Measurements from ENCODE around the gene HTATSF1. TPM values are rescaled to one million over a fixed set of nuclear protein-coding genes. Genes with fewer than 3 reads are reported as not detected.

The HTATSF1 gene
- total and polyA plus RNA-seq, 4 experiments from 2014 or later: 31.6 to 82.1 (median 52.6) TPM

DNA sequence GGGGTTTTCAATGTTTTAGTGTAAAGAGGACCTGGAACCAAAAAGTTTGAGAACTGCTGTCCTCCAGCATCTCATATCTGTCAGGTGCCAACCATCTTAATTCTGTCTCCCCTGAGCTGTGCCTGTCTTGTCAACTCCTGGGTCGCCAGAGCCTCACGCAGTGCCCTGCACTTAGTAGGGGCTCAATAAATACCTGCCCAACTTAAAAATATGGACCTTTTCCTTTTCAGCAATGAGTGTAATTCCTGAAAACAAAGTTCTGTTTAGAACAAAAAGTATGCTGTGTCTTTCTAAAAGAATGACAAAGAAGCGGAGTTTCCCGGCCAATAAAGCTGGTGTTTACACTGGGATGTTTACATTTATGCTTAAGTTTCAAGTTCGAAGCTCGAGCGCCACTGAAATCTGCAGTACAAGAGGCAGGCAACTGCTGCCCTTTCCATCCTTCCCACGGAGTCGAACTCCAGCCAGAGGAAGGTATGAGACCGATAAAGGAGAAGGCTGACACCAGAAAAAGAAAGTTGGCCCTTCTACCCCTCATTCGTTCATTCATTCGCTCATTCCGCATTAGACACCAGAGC is 1.1 kb upstream of the HTATSF1 start:
- Mint-ChIP-seq H3K4me1 (peaks cover 6 to 31% (median 17%) of the 10 kb centered on the region in 4 donors), H3K9me3 (peaks cover 0 to 3% (median 0%) of the 10 kb centered on the region in 8 donors), H3K27ac (peak overlapping the region; percentile 93 to 99 (median 98)), H3K27me3 (peaks cover 0 to 4% of the 10 kb centered on the region in 2 donors), H3K4me3 (peak overlapping the region; percentile 88 to 95 (median 90)), H3K36me3 (peaks cover 5 to 16% of the 10 kb centered on the region in 2 donors)
- ChIA-PET POLR2A (ENCODE audit: partially characterized antibody) (interaction anchor here (0.9 to 1.9 kb wide), 8 partner anchors 27 to 384 kb away, joined by 3 to 9 read pairs (median 3); partner anchors contain the start of gene RBMX), CTCF (ENCODE audit: partially characterized antibody) (interaction anchor here (0.6 kb wide), 1 partner anchor 429 kb away, joined by 3 read pairs; no protein-coding TSS in a partner anchor)
- no peaks in the 10 kb centered on the region for H3K9me3 ChIP-seq (ENCODE audit: control insufficient read depth in 1 of 2, low read length in 2 of 2)
- DNase-seq: peak in 1 of 5 donors; percentile 1
- peak overlapping the region; percentile 73 for H3K27ac ChIP-seq (ENCODE audit: low read depth, low read length)
- intact Hi-C loops (cut with micrococcal nuclease): loop anchor here (2.0 to 10.0 kb wide), 7 partner anchors 199 to 975 kb away; partner anchors contain the start of genes FHL1, INTS6L, MAP7D3 and SLC9A6
- H3K36me3 ChIP-seq (ENCODE audit: insufficient read depth, low read length): peaks cover 9% of the 10 kb centered on the region
- H3K4me1 ChIP-seq (ENCODE audit: insufficient read depth, low read length): peaks cover 23% of the 10 kb centered on the region
- no peaks in the 10 kb centered on the region for H3K27me3 ChIP-seq (ENCODE audit: insufficient read depth, low read length)
- H3K4me3 ChIP-seq (ENCODE audit: low read length in 2 of 2): peak overlapping the region; percentile 80 to 83

DNA sequence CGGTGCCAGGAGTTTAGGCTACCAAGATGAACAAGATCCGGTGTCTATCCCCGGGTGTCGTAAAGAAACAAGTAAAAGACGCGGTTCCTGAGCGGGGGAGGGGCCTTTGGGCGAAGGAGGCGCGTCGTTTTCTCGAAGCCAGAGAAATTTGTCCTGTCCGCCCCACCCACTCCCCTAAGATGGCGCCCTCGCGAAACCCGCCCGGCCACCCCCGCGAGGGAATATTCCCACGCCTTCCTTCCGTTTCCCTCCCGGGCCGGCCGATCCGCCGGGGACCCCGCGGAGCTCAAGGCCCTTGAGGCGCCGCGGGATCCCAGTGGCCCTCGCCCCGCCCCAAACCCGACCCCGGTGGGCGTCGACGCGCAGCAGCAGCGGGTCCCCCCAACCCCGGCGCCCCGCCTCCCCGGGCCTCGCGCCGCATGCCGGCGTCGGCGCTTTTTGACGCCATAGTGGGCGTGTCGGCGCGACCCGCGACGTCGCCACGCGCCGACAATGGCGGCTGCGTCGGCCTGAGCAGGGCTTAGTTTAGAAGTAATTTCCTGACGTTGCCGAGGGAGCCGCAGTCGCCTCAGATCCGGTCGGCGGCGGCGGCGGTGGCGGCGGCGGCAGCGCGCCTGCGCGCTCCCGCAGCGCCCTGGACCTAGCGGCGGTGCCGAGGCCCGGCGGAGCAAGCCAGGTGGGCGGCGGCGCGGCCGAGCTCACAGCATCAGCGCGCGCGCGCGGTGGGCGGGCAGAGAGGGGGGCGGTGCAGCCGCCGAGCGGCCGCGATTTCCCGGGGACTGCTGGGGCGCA is 432 bp upstream of the HTATSF1 start:
- Mint-ChIP-seq H3K9me3 (peaks cover 0 to 3% (median 0%) of the 10 kb centered on the region in 8 donors), H3K4me3 (peak overlapping the region; percentile 88 to 95 (median 90)), H3K27ac (peak overlapping the region; percentile 93 to 99 (median 98)), H3K27me3 (peaks cover 0 to 2% of the 10 kb centered on the region in 2 donors), H3K4me1 (peaks cover 6 to 31% (median 17%) of the 10 kb centered on the region in 4 donors), H3K36me3 (peaks cover 9 to 16% of the 10 kb centered on the region in 2 donors)
- POLR2A ChIA-PET (ENCODE audit: partially characterized antibody): interaction anchor here (0.9 to 2.0 kb wide), 15 partner anchors 26 to 976 kb away, joined by 3 to 9 read pairs (median 3); partner anchors contain the start of gene RBMX
- Histone ChIP-seq H3K27me3 (ENCODE audit: insufficient read depth, low read length) (no peaks in the 10 kb centered on the region), H3K36me3 (ENCODE audit: insufficient read depth, low read length) (peaks cover 13% of the 10 kb centered on the region), H3K4me1 (ENCODE audit: insufficient read depth, low read length) (peaks cover 23% of the 10 kb centered on the region), H3K9me3 (ENCODE audit: control insufficient read depth in 1 of 2, low read length in 2 of 2) (no peaks in the 10 kb centered on the region), H3K27ac (ENCODE audit: low read depth, low read length) (peak overlapping the region; percentile 73), H3K4me3 (ENCODE audit: low read length in 2 of 2) (peak overlapping the region; percentile 83)
- peak; percentile 88 to 94 (median 91) for DNase-seq
- intact Hi-C loops (cut with micrococcal nuclease): loop anchor here (1.0 to 10.0 kb wide), 8 partner anchors 80 to 976 kb away; partner anchors contain the start of genes FHL1, INTS6L, MAP7D3 and SLC9A6
- CTCF ChIA-PET (ENCODE audit: partially characterized antibody): no interaction called here

DNA sequence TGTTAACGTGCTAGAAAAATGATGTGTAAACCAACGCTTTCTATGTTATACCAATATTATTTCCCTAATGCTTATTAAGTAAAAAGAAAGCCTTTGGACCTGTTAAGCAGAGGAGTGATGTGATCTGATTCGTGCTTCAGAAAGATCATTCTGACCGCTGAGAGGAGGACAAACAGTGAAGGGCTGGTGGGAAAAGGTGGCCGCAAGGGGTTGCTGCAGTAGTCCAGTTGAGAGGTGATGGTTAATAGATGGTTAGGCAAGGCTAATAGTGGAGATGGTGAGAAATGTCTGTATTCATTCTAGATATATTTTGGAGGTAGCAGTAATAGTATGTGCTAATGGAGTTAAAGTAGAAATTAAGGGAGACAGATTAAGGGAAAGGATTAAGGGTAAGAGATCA is 21.7 kb downstream of the HTATSF1 start:
- H3K4me1 ChIP-seq (ENCODE audit: insufficient read depth, low read length): no peaks in the 10 kb centered on the region
- CTCF ChIA-PET (ENCODE audit: partially characterized antibody): no interaction called here
- no peak overlapping the region for H3K27ac Mint-ChIP-seq
- no peak overlapping the region for H3K27ac ChIP-seq (ENCODE audit: low read depth, low read length)
- no peaks in the 10 kb centered on the region for H3K36me3 ChIP-seq (ENCODE audit: insufficient read depth, low read length)
- H3K9me3 Mint-ChIP-seq: peaks cover 0 to 1% (median 0%) of the 10 kb centered on the region in 8 donors
- no peaks in the 10 kb centered on the region for H3K27me3 ChIP-seq (ENCODE audit: insufficient read depth, low read length)
- peaks cover 0 to 10% (median 7%) of the 10 kb centered on the region in 4 donors for H3K4me1 Mint-ChIP-seq
- H3K4me3 Mint-ChIP-seq: no peak overlapping the region
- no peaks in the 10 kb centered on the region for H3K27me3 Mint-ChIP-seq
- DNase-seq: no peak
- no peaks in the 10 kb centered on the region for H3K36me3 Mint-ChIP-seq
- intact Hi-C loops (cut with micrococcal nuclease): no loop called here
- no peak overlapping the region for H3K4me3 ChIP-seq (ENCODE audit: low read length in 2 of 2)
- no peaks in the 10 kb centered on the region for H3K9me3 ChIP-seq (ENCODE audit: control insufficient read depth in 1 of 2, low read length in 2 of 2)
- POLR2A ChIA-PET (ENCODE audit: partially characterized antibody): no interaction called here

DNA sequence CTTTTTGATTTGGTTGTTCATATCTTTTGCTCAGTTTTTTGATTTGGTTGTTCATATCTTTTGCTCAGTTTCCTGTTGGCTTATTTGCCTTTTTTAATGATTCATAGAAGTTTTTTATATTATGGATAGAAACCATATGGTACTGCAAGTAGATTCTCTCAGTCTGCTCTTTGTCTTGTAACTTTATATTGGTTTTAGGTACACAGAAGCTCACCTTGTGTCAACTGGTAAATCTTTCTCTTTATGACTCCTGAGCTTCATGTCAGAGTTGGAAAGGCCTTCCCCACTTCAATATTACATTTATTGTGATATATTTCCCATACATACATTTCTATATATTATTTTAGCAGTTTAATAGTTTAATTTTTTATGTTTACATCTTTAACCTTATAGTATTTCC is 26.4 kb downstream of the HTATSF1 start:
- Mint-ChIP-seq H3K27ac (no peak overlapping the region), H3K36me3 (no peaks in the 10 kb centered on the region), H3K4me1 (peaks cover 0 to 10% (median 7%) of the 10 kb centered on the region in 4 donors), H3K4me3 (peak overlapping the region in 1 of 8 donors; percentile 47), H3K9me3 (peaks cover 0 to 1% (median 0%) of the 10 kb centered on the region in 8 donors), H3K27me3 (peaks cover 0 to 1% of the 10 kb centered on the region in 2 donors)
- H3K27me3 ChIP-seq (ENCODE audit: insufficient read depth, low read length): no peaks in the 10 kb centered on the region
- no peak overlapping the region for H3K27ac ChIP-seq (ENCODE audit: low read depth, low read length)
- H3K9me3 ChIP-seq (ENCODE audit: control insufficient read depth in 1 of 2, low read length in 2 of 2): no peaks in the 10 kb centered on the region
- CTCF ChIA-PET (ENCODE audit: partially characterized antibody): no interaction called here
- H3K4me1 ChIP-seq (ENCODE audit: insufficient read depth, low read length): no peaks in the 10 kb centered on the region
- H3K36me3 ChIP-seq (ENCODE audit: insufficient read depth, low read length): no peaks in the 10 kb centered on the region
- intact Hi-C loops (cut with micrococcal nuclease): no loop called here
- H3K4me3 ChIP-seq (ENCODE audit: low read length in 2 of 2): no peak overlapping the region
- DNase-seq: no peak
- POLR2A ChIA-PET (ENCODE audit: partially characterized antibody): interaction anchor here (1.4 kb wide), 1 partner anchor 27 kb away, joined by 4 read pairs; no protein-coding TSS in a partner anchor

DNA sequence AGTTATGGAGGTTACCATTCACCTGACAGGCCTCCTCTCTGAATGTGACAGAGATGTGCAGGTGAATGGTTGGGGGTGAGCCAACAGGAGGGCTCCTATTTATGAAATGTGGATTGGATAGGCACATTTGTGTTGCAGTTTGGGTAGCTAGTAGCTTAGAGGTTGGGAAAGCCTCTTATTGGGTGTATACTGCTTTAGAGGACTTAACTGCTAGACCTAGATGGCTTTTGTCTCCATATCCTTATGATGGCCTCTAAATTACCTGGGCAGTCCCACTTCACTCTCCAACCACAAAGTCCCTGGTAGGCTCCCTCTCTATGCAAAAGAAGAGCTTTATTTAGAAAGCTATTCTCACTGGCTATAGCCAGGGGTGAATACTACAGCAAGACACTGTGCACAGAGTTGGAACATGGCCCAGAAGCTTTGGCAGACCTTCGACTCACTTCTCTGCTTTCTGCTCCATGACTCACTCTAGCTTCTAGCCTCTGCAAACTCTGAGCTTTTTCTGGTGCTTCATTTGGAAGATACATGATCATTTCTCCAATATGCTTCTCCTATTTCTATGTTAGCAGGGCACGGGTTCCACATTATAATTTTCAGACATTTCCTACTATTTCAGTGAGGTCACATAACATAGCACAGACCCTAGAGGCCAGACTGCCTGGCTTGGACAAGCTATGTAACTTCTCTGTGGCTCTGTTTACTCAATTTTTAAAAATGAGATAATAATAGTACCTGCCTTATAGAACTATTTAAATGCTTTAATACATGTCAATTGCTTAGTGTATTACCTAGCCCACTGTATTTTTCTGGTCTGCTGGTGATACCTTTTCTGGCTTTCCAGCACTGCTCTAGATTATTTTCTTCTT is 28.6 kb downstream of the HTATSF1 start:
- ChIA-PET CTCF (ENCODE audit: partially characterized antibody) (no interaction called here), POLR2A (ENCODE audit: partially characterized antibody) (interaction anchor here (0.8 kb wide), 1 partner anchor 29 kb away, joined by 3 read pairs; no protein-coding TSS in a partner anchor)
- Mint-ChIP-seq H3K4me1 (peaks cover 0 to 11% (median 8%) of the 10 kb centered on the region in 4 donors), H3K4me3 (no peak overlapping the region), H3K36me3 (no peaks in the 10 kb centered on the region), H3K27ac (peak overlapping the region in 2 of 7 donors; percentile 25 to 53), H3K9me3 (peaks cover 0 to 1% (median 0%) of the 10 kb centered on the region in 8 donors), H3K27me3 (peaks cover 0 to 1% of the 10 kb centered on the region in 2 donors)
- Histone ChIP-seq H3K27me3 (ENCODE audit: insufficient read depth, low read length) (no peaks in the 10 kb centered on the region), H3K4me3 (ENCODE audit: low read length in 2 of 2) (no peak overlapping the region), H3K9me3 (ENCODE audit: control insufficient read depth in 1 of 2, low read length in 2 of 2) (no peaks in the 10 kb centered on the region), H3K36me3 (ENCODE audit: insufficient read depth, low read length) (no peaks in the 10 kb centered on the region), H3K4me1 (ENCODE audit: insufficient read depth, low read length) (no peaks in the 10 kb centered on the region), H3K27ac (ENCODE audit: low read depth, low read length) (no peak overlapping the region)
- no peak for DNase-seq
- intact Hi-C loops (cut with micrococcal nuclease): no loop called here

DNA sequence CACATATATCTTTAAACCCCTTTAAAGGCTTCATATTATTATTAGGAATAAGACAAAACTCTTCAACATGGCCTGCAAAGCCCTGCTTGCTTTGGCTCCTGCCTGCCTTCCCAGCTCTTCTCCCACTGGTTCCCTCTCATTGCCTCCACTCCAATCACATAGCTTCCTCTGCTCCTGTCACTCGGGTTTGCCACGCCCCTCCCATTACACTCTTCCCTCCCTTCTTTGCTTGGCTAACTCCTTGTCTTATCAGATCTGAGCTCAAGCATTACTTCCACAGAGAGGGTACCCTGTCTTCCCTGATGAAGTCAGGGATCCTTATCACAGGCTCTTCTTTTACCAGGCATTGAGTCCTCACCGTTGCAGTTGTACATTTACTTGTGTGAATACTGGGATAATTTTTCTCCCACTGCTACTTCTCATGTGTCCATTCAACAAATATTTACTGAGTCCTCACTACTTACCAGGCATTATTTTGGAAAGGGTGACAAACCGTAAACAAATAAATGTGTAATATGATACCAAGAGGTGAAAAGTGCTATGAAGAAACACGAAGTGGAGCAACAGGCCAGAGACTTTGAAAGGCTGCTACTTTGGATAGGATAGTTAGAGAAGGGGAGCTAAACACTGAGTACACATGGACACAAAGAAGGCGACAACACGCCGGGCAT is 31.4 kb downstream of the HTATSF1 start:
- intact Hi-C loops (cut with micrococcal nuclease): no loop called here
- POLR2A ChIA-PET (ENCODE audit: partially characterized antibody): no interaction called here

More for the DNA sequence above, 31.4 kb downstream of the HTATSF1 start:
- H3K27me3 ChIP-seq (ENCODE audit: insufficient read depth, low read length): no peaks in the 10 kb centered on the region
- no peak for DNase-seq
- no peak overlapping the region for H3K27ac Mint-ChIP-seq
- H3K4me3 Mint-ChIP-seq: no peak overlapping the region
- no peak overlapping the region for H3K4me3 ChIP-seq (ENCODE audit: low read length in 2 of 2)
- no peaks in the 10 kb centered on the region for H3K36me3 ChIP-seq (ENCODE audit: insufficient read depth, low read length)
- no peak overlapping the region for H3K27ac ChIP-seq (ENCODE audit: low read depth, low read length)
- CTCF ChIA-PET (ENCODE audit: partially characterized antibody): no interaction called here
- no peaks in the 10 kb centered on the region for H3K9me3 ChIP-seq (ENCODE audit: control insufficient read depth in 1 of 2, low read length in 2 of 2)
- H3K4me1 ChIP-seq (ENCODE audit: insufficient read depth, low read length): no peaks in the 10 kb centered on the region
- H3K4me1 Mint-ChIP-seq: peaks cover 0 to 4% (median under 1%) of the 10 kb centered on the region in 4 donors
- no peaks in the 10 kb centered on the region for H3K36me3 Mint-ChIP-seq
- H3K9me3 Mint-ChIP-seq: peaks cover 0 to 1% (median 0%) of the 10 kb centered on the region in 8 donors
- H3K27me3 Mint-ChIP-seq: peaks cover 0 to 1% of the 10 kb centered on the region in 2 donors

Data from CD4-positive, alpha-beta memory T cell (primary cell).